IPS-15b (cell line): ENCODE results near the gene KRTAP10-8.

ENCODE experiments used
- H3K27me3 ChIP-seq: one replicate; pipeline ENCODE4 v1.6.1; 2013; ENCODE audit warnings: low read length; ENCODE audit not compliant: control insufficient read depth, insufficient read depth
- H3K36me3 ChIP-seq: one replicate; pipeline ENCODE4 v1.6.1; 2013; ENCODE audit warnings: low read length; ENCODE audit not compliant: control insufficient read depth, insufficient read depth
- H3K4me1 ChIP-seq: one replicate; pipeline ENCODE4 v1.6.1; 2013; ENCODE audit warnings: mild to moderate bottlenecking, low read length; ENCODE audit not compliant: control insufficient read depth, insufficient read depth
- H3K4me3 ChIP-seq: one replicate; pipeline ENCODE4 v1.5.1; 2013; ENCODE audit warnings: low read depth, low read length
- H3K9ac ChIP-seq: one replicate; pipeline ENCODE4 v1.6.1; 2013; ENCODE audit warnings: low read depth, mild to moderate bottlenecking, low read length
- H3K9me3 ChIP-seq: one replicate; pipeline ENCODE4 v1.6.1; 2013; ENCODE audit warnings: mild to moderate bottlenecking, low read length; ENCODE audit not compliant: control insufficient read depth, insufficient read depth

Gene KRTAP10-8

DNA sequence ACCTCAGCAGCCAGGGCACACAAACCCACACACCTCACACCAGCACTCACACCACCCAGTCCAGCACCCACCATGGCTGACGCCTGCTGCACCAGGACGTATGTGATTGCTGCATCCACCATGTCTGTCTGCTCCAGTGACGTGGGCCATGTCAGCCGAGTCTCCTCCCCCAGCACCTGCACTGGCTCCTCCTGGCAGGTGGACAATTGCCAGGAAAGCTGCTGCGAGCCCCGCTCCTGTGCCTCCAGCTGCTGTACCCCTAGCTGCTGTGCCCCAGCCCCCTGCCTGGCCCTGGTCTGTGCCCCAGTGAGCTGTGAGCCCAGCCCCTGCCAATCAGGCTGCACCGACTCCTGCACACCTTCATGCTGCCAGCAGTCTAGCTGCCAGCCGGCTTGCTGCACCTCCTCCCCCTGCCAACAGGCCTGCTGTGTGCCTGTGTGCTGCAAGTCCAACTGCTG lies at the start of gene KRTAP10-8:
Gene KRTAP10-8 (plus strand): TSS at position 51 of the 458 bp plus-strand sequence. CDS start 22 bp downstream, at position 73.
- H3K4me3 ChIP-seq, result no peak within 1 kb of the TSS

GRCh38 chr21:44564099-44564498 lies 47.8 kb upstream of the KRTAP10-8 start:
- no peaks in the 10 kb centered on the region for H3K9me3 ChIP-seq
- no peak overlapping the region for H3K4me3 ChIP-seq
- H3K4me1 ChIP-seq, result no peaks in the 10 kb centered on the region
- H3K9ac ChIP-seq, result no peak overlapping the region
- H3K27me3 ChIP-seq, result no peaks in the 10 kb centered on the region
- no peaks in the 10 kb centered on the region for H3K36me3 ChIP-seq

More for the DNA sequence above, at the start of gene KRTAP10-8:
- H3K36me3 ChIP-seq, result no peaks in the 10 kb centered on the region
- no peaks in the 10 kb centered on the region for H3K4me1 ChIP-seq
- H3K27me3 ChIP-seq, result no peaks in the 10 kb centered on the region
- H3K9me3 ChIP-seq, result peaks cover 5% of the 10 kb centered on the region
- H3K9ac ChIP-seq, result no peak within 1 kb of the TSS

DNA sequence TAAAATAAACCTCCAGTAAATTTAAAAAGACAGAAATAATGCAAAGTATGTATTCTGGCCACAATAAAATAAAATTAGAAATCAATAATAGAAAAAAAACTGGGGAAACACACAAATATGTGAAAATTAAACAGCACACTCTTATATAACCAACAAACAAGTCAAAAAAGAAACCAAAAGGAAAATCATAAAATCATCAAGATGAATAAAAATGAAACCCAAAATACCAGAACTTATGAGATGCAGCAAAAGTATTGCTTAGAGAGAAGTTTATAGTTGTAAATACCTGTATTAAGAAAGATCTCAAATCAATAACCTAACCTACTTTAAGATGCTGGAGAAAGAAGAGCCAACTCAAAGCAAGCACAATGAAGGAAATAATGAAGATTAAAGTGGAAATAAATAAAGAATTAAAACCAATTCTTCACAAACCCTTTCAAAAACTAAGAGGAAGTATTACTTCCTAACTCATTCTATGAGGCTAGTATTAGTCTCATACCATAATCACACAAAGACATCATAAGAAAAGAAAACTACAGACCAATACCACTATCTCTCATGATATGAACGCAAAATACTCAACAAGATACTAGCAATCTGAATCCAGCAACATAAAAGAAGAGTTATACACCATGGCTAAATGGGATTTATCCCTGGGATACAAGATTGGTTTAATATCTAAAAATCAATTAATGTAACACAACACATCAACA lies 46.8 kb upstream of the KRTAP10-8 start:
- Histone ChIP-seq H3K4me3 (no peak overlapping the region), H3K9ac (no peak overlapping the region), H3K9me3 (no peaks in the 10 kb centered on the region), H3K4me1 (no peaks in the 10 kb centered on the region), H3K27me3 (no peaks in the 10 kb centered on the region), H3K36me3 (no peaks in the 10 kb centered on the region)

GRCh38 chr21:44566403-44566802 lies 45.5 kb upstream of the KRTAP10-8 start:
- H3K27me3 ChIP-seq, result no peaks in the 10 kb centered on the region
- no peaks in the 10 kb centered on the region for H3K4me1 ChIP-seq
- no peaks in the 10 kb centered on the region for H3K9me3 ChIP-seq
- H3K36me3 ChIP-seq, result no peaks in the 10 kb centered on the region
- H3K4me3 ChIP-seq, result no peak overlapping the region
- H3K9ac ChIP-seq, result no peak overlapping the region

DNA sequence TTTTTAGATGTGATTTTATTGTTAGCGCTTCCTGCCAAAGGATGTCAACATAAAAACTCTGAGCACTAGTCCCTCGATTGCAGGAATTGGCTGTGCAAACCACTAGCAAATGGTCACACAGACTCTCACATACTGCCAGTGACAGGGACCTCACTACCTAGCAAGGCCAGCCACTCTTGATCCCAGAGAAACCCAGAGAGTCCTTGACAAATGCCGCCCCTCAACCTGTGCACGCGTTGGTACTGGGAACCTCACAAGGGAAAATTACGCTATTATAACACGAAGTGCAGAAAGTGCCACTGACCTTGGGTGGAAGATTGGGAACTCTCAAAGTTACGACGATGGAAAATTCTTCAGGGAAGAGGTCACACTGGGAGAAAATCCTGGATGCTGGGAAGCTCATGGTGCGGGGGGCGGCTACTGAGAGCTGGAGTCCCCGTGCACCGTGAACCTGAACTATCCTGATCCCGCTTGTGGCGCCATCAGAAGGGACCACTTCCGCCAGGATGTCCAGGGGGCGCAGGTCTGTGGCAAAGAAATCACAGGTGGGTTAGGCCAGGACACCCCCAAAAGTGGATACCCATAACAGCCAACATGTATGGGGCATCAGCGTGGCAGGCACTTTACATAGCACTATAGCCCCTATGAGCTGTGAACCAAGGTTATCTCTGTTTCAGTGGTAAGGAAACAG lies 44.3 kb upstream of the KRTAP10-8 start:
- no peak overlapping the region for H3K9ac ChIP-seq
- no peaks in the 10 kb centered on the region for H3K4me1 ChIP-seq
- H3K4me3 ChIP-seq, result no peak overlapping the region
- no peaks in the 10 kb centered on the region for H3K9me3 ChIP-seq
- no peaks in the 10 kb centered on the region for H3K36me3 ChIP-seq
- no peaks in the 10 kb centered on the region for H3K27me3 ChIP-seq

DNA sequence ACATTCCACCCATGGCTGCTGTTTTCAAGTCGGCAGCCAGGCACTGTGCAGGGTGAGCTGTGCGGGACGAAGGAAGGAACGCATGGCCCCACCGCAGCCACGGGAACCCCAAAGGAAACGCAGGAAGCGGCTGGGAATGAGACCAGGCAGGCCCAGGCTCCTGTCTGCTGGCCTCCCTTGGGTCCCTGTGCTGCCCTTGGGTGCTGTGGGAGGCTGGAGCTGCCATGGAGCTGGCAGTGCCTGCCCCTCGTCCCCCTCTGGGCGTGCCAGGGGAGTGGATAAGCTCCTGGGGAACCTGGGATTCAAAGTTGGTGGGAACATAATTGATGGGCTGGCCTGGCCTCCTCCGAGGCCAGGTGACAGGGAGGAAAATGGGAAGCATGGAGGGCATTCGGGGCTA lies 43.6 kb upstream of the KRTAP10-8 start:
- no peak overlapping the region for H3K4me3 ChIP-seq
- no peaks in the 10 kb centered on the region for H3K27me3 ChIP-seq
- H3K4me1 ChIP-seq, result no peaks in the 10 kb centered on the region
- H3K9me3 ChIP-seq, result no peaks in the 10 kb centered on the region
- H3K36me3 ChIP-seq, result no peaks in the 10 kb centered on the region
- no peak overlapping the region for H3K9ac ChIP-seq

GRCh38 chr21:44568667-44569556 lies 43.0 kb upstream of the KRTAP10-8 start:
- no peak overlapping the region for H3K4me3 ChIP-seq
- H3K36me3 ChIP-seq, result no peaks in the 10 kb centered on the region
- H3K27me3 ChIP-seq, result no peaks in the 10 kb centered on the region
- H3K9ac ChIP-seq, result no peak overlapping the region
- H3K9me3 ChIP-seq, result no peaks in the 10 kb centered on the region
- H3K4me1 ChIP-seq, result no peaks in the 10 kb centered on the region

GRCh38 chr21:44569861-44570517 lies 41.9 kb upstream of the KRTAP10-8 start:
- Histone ChIP-seq H3K9me3 (no peaks in the 10 kb centered on the region), H3K36me3 (no peaks in the 10 kb centered on the region), H3K27me3 (no peaks in the 10 kb centered on the region), H3K4me1 (no peaks in the 10 kb centered on the region), H3K9ac (no peak overlapping the region), H3K4me3 (no peak overlapping the region)

GRCh38 chr21:44571296-44571695 lies 40.6 kb upstream of the KRTAP10-8 start:
- no peaks in the 10 kb centered on the region for H3K27me3 ChIP-seq

GRCh38 chr21:44571844-44572782 lies 39.8 kb upstream of the KRTAP10-8 start:
- no peak overlapping the region for H3K4me3 ChIP-seq
- no peaks in the 10 kb centered on the region for H3K4me1 ChIP-seq
- no peak overlapping the region for H3K9ac ChIP-seq
- H3K36me3 ChIP-seq, result no peaks in the 10 kb centered on the region
- H3K9me3 ChIP-seq, result no peaks in the 10 kb centered on the region
- H3K27me3 ChIP-seq, result no peaks in the 10 kb centered on the region

More at GRCh38 chr21:44571296-44571695, 40.6 kb upstream of the KRTAP10-8 start:
- Histone ChIP-seq H3K4me3 (no peak overlapping the region), H3K9ac (no peak overlapping the region), H3K9me3 (no peaks in the 10 kb centered on the region), H3K36me3 (no peaks in the 10 kb centered on the region), H3K4me1 (no peaks in the 10 kb centered on the region)
